ENCODE results near the gene RFX1.
A peak's percentile ranks its signal among the peaks of the same experiment; 100 is the strongest.
"Not testable (repeated sequence)": the region's sequence is repeated elsewhere in the genome, so short reads cannot be mapped to it uniquely, and the experiment has no call there.

Gene RFX1

DNA sequence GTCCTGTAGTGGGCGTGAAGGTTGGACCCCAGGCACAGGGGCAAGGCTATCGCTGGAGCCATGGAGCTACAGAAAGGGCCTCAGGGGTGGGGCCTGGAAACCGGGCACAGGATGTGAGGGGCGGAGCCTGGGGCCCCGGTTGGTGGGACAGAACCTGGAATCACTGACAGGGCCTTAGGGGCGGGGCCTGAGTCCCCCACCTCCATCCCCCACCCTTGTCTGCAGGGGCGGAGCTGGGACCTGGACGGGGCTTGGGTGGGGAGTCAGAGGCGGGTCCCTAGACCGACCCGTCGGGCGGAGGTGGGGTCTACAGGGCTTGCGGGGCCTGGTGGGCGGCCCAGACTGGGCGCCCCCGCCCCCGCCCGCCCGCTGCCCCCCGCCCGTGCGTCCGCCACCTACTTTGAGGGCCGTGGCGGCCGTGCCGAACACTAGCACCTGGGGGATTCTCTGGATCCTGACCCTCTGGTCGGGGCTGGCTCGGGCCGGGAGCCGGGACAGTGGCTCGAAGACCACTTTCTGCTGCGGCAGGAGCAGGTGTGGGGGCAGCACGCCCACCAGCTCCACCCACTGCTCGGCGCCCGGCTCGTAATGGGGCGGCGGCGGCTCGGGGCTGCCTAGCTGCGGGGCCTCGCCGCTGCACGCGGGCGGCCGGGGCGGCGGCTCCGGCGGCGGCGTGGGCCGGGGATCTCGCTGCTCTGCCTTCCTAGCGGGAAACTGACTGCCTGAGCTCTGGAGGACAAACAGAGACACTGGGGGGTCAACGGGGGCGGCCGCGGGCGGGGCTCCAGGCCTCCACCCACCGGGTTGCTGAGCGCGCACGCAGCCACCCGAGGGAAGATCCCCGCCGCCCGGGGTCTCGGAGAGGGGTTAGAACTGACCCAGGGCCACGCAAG is 27.5 kb downstream of the RFX1 start:
- DNase-seq, result peak; percentile 69

DNA sequence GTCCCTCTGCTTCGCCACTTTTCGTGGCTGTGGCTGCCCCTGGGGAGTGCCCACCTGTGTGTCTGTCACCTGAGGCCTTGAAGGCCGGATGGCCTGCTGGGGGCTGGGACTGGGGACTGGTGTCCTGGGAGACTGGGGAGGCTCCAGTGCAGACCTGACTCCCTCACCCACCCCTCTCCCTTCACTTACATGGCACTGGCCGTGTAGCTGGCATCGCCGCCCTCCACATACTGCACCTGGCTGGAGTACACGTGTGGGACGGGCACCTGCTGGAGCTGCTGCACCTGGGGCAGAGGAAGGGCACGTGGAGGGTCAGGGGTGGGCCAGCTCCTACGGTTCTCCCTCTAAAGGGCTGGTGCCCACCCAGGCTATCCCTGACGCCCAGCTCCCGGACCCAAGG is 28.3 kb downstream of the RFX1 start:
- DNase-seq, result no peak

DNA sequence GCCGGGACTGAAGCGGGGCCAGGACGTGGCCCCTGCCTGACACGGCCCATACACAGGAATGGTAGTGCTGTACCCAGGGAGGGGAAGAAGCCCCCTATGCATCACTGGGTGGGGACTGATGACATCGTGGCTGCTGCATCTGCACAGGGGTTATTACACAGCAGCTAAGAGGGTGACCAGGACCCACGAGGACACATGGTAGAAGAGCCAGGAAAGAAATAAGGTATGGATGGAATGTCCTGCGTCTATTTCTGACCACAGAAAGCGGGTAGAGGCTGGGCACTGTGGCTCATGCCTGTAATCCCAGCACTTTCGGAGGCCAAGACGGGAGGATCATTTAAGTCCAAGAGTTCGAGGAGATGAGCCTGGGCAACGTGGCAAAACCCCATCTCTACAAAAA is 29.7 kb downstream of the RFX1 start:
- DNase-seq, result no peak

DNA sequence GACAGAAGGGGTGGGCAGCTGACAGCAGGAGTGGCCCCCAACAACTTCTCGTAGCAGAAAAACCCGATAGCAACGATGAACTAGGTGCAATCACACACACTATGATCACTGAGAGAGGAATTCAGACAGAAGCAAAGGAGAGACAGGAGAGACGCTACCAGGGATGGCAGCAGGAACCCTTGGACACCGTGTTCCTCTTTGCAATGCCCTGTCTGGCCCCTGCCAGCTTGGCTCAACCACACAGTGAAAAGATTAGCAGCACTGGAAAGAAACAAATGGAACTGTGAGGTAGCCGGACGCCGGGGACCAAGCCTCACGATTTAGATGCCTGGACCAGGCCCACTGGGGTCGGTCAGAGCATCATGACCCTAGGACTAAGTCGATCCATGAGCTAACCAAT is 30.2 kb downstream of the RFX1 start:
- no peak for DNase-seq

DNA sequence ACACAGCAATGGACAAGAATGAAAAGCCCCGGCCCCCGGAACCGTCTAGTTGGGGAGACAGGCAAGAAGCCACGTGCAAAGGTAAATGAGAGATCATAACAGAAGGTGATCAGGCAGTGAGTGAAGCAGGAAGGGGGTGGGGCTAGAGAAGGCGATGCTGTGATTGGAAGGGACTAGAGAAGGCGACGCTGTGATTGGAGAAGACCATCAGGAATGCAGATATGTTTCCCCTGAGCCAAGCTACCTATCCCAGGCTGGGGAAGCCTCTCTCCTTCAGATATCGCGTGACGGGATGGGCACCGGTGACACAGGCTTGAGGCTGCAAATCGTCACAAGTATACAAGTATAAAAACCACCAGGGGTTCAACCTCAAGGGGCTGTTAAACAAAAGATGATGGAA is 32.0 kb downstream of the RFX1 start:
- DNase-seq, result peak; percentile 53

DNA sequence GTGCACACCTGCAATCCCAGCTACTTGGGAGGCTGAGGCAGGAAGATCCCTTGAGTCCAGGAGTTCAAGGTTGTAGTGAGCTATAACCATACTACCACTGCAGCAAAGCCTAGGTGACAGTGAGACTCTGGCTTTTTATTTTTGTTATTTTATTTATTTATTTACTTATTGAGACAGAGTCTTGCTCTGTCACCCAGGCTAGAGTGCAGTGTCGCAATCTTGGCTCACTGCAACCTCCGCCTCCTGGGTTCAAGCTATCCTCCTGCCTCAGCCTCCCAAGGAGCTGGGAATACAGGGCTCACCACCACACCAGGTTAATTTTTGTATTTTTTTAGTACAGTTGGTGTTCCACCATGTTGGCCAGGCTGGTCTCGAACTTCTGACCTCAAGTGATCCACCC is 32.6 kb downstream of the RFX1 start:
- not testable (repeated sequence) for DNase-seq

DNA sequence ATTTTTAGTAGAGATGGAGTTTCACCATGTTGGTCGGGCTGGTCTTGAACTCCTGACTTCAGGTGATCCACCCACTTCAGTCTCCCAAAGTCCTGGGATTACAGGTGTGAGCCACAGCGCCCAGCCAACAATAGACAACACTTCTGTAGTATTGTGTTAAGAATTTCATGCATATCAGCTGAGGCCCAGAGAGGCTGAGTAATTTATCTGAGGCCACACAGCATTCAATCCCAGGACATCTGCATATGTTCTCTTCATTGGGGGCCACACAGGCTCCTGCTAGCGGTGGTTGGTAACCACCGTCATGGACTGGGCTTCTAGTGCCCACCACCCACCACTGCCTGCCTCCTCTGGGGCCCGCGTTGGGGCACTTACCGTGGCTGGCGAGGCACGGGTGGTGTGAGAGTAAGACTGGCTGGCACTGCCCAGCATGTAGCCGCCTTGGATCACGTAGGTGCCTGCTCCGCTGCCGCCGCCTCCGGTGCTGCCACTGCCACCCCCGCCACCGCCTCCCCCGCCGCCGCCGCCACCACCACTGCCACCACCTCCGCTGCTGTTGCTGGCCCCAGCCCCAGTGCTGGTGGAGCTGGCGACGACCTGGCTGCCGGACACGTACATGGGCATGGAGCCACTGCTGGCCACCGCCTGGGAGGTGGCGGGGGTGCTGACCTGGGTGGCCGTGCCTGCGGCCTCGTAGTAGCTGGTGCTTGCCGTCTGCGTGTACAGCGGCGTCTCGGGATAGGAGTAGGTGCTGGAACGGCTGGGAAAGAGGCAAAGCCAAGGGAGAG is 33.6 kb downstream of the RFX1 start:
- DNase-seq, result no peak

DNA sequence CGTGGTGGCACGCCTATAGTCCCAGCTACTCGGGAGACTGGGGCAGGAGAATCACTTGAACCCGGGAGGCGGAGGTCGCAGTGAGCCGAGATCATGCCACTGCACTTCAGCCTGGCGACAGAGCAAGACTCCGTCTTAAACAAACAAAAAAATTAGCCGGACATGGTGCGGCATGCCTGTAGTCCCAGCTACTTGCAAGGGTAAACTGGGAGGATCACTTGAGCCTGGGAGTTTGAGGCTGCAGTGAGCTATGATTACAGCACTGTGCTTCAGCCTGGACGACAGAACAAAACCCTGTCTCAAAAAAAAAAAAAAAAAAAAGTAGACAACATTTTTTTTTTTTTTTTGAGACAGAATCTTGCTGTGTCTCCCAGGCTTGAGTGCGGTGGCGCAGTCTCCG is 34.3 kb downstream of the RFX1 start:
- DNase-seq, result not testable (repeated sequence)

DNA sequence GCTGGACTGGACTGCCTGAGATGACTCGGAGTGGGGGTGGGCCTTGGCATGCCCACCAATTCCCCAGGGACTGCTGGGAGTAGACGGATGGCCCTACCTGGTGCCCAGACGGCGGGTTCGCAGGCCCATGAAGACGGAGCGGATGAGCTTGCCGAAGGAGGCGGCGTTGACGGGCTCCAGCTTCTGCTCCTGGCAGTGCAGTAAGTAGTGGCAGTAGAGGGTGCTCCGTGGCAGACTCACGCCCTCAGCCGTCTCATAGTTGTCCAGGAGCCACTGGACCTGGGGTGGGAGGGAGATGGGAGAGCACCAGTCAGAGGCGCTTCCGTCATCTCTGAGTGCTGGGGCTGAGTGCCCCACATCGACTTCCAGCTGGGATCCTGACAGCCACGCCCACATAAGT is 36.2 kb downstream of the RFX1 start:
- no peak for DNase-seq

DNA sequence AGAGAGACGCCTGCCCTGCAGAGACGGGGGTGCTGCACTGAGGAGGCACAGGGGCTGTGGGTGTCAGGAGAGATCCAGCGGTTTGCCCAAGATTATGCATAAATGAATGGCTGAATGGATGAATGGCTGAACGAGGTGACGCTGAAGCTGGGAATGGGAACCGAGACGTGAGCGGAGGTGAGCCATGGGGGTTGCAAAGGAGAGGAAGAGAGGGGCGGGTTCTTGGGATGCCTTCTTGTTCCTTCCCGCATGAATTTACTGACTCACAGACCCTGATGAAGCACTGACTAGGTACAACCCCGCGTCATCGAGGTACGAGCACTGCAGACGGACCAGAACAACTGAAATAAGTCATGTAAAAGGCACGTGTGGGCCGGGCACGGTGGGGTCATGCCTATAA is 37.1 kb downstream of the RFX1 start:
- DNase-seq, result no peak

DNA sequence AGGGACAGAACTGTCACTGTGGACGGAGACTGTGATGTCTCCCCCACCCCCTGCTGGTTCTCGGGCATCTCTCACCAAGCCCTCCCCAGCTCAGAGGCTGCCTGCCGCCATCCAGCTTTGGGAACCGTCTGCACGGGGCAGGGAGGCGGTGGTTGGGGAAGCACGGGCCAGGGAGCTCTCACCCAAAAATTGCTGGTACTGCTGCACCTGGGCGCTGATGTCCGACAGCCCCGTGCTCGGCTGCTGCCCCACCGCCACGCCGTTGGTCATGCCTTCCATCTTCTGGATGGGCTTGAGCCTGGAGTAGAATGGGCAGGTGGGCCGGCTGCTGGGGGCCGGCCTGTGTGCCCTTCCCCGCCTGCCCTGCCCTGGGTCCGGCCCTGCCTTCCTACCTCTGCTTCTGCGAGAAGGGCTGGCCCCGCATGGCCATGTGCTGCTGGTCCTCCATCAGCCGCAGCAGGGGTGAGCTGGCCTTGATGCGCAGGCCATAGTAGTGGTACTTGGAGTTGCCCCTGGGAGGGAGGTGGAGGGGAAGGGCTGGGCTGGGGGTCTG is 37.7 kb downstream of the RFX1 start:
- no peak for DNase-seq

DNA sequence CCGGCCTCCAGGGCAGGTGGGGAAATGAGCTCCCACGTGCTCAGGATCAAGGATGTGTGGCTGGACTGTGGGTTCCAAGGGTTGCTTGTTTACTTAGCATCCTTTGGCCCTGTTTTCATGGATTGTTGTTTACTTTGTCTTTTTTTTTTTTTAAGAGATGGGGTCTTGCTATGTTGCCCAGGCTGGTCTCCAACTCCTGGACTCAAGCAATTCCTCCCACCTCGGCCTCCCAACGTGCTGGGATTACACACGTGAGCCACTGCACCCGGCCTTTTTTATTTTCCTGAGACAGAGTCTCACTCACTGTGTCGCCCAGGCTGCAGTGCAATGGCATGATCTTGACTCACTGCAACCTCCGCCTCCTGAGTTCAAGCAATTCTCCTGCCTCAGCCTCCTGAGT is 38.9 kb downstream of the RFX1 start:
- DNase-seq, result not testable (repeated sequence)

DNA sequence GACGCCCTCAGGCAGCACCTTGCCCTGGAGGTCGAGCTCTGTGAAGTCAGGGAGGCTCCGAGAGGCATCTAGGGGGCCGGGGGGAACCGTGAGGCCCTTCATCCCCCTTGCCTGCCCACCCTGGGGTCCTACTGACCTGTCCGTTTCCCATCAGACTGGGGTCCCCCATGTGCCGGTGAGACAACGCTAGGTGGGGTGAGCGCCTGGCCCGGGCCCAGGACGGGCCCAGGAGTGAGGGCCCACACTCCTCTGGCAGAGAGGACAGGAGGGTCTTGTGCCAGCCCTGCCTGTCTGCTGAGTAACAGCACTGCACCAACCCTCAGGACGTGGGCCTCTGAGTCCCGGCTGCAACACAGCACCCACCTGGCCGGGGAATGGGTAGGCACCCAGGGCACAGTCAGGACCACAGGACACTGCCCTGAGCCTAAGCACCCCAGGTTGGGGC is 39.4 kb downstream of the RFX1 start:
- no peak for DNase-seq

DNA sequence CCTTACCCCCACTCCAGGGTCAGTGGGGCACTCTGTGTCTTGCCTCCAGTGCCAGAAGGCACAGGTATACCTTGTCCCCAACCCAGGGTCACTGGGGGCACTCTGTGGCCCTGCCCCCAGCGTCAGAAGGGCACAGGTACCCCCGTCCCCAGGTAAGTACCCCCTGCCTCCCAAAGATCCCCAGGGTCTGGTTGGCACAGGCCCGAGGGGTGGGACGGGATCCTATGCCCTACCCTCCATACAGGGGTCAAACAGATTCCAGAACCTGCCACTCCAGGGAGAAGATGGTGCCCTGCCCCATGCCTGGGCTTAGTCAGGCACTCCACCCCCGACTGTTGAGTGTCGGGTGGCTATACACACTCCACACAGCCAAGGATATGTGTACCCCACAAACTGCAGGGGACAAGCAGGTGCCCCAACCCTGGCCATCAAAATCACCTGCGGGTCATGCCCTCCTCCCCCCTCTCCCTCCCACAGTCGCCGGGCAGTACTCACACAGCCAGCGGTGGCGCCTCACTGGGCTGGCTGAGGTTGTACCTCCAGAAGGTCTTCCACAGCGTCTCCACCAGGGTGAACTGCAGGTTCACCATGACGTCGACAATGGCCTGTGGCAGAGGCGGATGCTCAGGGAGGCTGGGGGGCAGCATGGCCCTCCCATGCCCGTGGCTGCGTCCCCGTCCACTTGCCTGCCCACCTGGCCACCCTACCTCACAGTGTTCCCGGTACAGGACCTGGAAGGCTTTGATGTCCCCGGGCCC is 40.0 kb downstream of the RFX1 start:
- no peak for DNase-seq

DNA sequence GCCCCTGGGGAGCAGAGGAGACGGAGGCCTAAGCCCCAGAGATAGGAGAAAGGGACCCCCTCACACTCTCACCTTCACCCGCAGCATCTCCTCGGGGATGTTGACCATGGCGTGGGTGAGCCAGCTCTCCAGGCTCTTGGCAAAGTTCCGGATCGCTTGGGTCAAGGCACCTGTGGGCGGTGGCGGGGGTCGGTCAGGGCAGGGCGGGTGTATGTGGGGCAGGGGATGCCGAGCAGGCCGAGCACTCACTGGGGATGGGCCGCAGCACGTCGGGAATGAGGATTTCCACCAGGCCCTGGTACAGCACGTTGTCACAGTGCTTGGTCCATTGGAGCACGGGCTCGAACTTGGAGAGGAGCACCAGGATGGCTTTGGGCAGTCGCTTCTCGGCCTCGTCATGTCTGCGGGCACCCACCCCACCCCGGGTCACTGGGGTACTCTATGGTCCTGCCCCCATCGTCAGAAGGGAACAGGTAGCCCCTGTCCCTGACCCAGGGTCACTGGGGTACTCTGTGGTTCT is 40.7 kb downstream of the RFX1 start:
- DNase-seq, result no peak

DNA sequence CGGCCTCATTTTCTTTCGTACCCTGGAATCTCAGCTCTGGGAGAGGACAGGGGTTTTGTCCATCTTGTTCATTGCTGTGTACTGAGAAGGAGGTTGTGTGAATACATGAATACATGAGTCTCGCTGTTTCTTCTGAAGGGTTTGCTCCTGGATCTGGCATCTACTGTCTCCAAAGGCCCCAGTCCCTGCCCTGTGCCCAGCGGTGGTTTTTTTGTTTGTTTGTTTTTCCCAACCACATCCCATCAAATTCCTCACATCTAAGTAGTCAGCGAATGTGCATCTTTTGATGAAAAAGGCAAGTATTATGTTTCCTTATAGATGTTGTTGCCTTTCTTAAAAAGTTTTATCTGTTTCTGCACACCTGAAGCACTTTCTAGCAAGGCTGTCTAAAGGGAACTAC is 41.3 kb downstream of the RFX1 start:
- no peak for DNase-seq

DNA sequence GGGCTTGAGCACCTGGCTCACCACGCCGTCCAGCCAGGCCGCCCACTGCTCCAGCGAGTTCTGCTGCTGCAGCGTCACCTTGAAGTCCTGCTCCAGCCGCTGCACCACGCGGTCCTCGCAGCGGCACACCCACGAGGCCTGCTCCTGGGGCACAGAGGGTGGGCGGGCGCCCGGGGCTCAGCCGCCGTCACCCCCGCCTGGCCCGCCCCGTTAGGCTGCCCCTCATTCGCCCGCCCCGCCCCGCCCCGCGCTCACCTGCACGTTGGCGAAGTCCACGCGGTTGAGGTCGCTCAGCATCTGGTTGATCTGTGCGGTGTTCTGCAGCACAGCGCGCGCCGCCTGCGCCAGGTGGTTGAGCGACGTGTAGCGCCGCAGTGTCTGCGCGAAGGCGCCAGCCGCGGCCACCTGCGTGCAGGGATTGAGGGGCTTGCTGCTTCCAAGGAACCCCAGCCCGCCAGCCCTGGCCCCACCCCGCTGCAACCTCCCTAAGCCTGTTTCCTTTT is 42.5 kb downstream of the RFX1 start:
- DNase-seq, result no peak

DNA sequence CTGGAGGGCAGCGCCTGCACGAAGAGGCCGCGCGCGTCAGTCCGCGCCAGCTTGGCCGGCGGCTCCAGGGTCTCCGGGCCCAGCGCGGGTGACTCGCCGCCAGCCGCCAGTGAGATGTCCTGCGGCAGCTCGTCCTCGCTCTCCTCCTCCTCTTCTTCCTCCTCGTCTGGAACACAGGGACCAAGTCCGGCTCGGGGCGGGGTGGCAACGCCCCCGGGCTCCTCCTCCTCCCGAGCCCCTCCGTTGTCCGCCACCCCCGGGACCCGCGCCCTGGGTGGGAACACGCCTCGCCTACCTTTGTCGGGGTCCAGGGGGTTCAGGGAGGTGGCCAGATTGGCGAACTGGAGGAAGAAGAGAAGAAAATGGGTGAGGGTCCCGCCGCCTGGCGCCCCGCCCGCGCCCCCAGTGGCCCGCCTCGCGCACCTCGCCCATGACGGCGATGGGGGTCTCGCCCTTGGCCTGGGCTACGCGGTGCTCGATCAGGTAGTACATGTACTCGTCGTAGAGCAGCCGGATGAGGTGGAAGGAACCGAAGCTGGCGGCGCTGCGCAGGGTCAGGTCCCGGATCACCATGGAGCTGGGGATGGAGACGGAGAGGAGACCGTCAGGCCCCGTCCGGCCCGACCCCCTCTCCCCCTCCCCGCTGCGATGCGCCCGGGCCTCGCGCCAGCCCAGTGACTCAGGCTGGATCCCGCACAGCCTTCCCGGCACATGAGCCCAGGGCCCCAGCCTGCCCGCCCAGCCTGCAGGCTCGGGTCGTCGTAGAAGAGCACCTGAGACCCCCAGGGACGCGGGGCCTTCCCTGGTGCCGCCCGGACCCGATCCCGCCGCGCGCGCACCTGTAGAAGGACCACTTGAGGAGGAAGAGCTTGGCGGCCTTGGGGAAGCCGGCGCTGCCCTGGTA is 43.2 kb downstream of the RFX1 start:
- no peak for DNase-seq

DNA sequence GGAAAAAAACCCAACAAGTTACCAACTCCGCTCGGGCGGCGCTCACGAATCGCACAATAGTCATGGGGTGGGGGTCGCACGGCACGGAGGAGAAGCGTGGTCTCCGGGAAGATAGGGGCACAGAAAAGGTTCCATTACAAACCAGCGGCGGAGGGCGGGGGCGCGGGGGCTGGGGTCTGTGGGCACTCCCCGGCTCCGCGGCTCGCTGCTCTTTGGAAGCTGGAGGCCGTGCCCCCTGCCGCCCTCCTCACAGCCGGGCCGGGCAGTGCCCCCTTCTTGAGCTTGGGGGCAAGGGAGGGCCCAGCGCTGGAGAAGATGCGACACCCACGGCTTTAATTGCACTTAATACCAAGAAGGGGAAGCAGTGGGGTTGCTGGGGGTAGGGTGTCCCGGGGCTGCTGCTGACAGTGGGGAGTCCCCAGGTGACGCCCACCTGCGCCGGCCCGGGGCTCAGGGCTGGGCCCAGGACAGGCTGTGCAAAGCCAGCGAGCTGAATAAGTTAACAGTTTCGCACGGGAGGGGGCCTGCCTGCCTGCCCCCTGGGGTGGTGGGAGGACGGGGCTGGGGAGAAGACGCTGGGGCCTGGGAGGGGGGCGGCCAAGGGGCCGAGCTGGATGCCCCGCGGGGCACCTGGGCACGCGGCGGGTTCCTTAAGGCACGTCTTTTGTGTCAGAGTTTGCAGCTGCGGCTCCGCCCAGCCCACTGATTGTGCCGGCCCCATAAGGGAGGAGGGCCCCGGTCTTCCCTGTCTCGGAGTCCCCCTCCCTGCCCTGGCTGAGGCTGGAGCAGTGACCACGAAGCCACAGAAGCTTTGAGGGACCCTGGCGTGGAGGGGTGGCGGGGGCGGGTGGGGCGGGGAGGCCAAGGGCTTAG is 44.1 kb downstream of the RFX1 start:
- DNase-seq, result no peak
